H9 (cell line): ENCODE results near the gene SNX7. TPM values are rescaled to one million over a fixed set of nuclear protein-coding genes. Genes with fewer than 3 reads are reported as not detected.

Experiments
- DNase-seq: peaks from one replicate; pipeline ENCODE4 v3.0.0-alpha.2; 2017
- H2AFZ ChIP-seq: one replicate; pipeline ENCODE4 v1.6.1; 2013; ENCODE audit warnings: mild to moderate bottlenecking, low read length, control low read depth, moderate library complexity
- H2AK5ac ChIP-seq: 2 replicates; pipeline ENCODE4 v1.6.1; 2013; ENCODE audit warnings: low read length, control low read depth, mixed read lengths; ENCODE audit not compliant: insufficient read length
- H2BK120ac ChIP-seq: one replicate; pipeline ENCODE4 v1.6.1; 2013; ENCODE audit warnings: low read depth, mild to moderate bottlenecking, low read length, control low read depth, inconsistent platforms; ENCODE audit not compliant: poor library complexity, severe bottlenecking
- H2BK12ac ChIP-seq: 2 replicates; pipeline ENCODE4 v1.6.1; 2013; ENCODE audit warnings: low read length, control low read depth, mixed read lengths, low read depth; ENCODE audit not compliant: insufficient read length
- H2BK15ac ChIP-seq: 2 replicates; pipeline ENCODE4 v1.6.1; 2013; ENCODE audit warnings: low read depth, low read length, control low read depth
- H2BK20ac ChIP-seq: one replicate; pipeline ENCODE4 v1.6.1; 2013; ENCODE audit warnings: low read depth, mild to moderate bottlenecking, low read length, control low read depth, inconsistent platforms; ENCODE audit not compliant: poor library complexity, severe bottlenecking
- H2BK5ac ChIP-seq: 2 replicates; pipeline ENCODE4 v1.6.1; 2013; ENCODE audit warnings: low read length, control low read depth, mixed read lengths; ENCODE audit not compliant: insufficient read length
- H3K14ac ChIP-seq: 2 replicates; pipeline ENCODE4 v1.6.1; 2013; ENCODE audit warnings: low read length, control low read depth; ENCODE audit not compliant: insufficient read depth
- H3K18ac ChIP-seq: 2 replicates; pipeline ENCODE4 v1.6.1; 2013; ENCODE audit warnings: low read depth, mild to moderate bottlenecking, mixed read lengths, low read length, control low read depth; ENCODE audit not compliant: insufficient read length
- H3K23ac ChIP-seq: 2 replicates; pipeline ENCODE4 v1.6.1; 2013; ENCODE audit warnings: low read length, control low read depth, mixed read lengths, low read depth; ENCODE audit not compliant: insufficient read length
- H3K23me2 ChIP-seq: 2 replicates; pipeline ENCODE4 v1.6.1; 2013; ENCODE audit warnings: low read depth, mild to moderate bottlenecking, mixed read lengths, low read length, control low read depth; ENCODE audit not compliant: insufficient read length, poor library complexity, severe bottlenecking
- H3K27ac ChIP-seq: 2 replicates; pipeline ENCODE4 v1.5.1; 2013; ENCODE audit warnings: low read length, control low read depth, mixed read lengths, low read depth; ENCODE audit not compliant: insufficient read length
- H3K27me3 ChIP-seq: 2 replicates; pipeline ENCODE4 v1.6.1; 2013; ENCODE audit warnings: low read length, control low read depth, inconsistent platforms; ENCODE audit not compliant: insufficient read depth
- H3K4ac ChIP-seq: 2 replicates; pipeline ENCODE4 v1.6.1; 2013; ENCODE audit warnings: low read depth, mild to moderate bottlenecking, control low read depth, inconsistent platforms, low read length, moderate library complexity
- H3K4me1 ChIP-seq: 2 replicates; pipeline ENCODE4 v1.6.1; 2013; ENCODE audit warnings: low read length, control low read depth, inconsistent platforms; ENCODE audit not compliant: insufficient read depth
- H3K4me2 ChIP-seq: 2 replicates; pipeline ENCODE4 v1.6.1; 2013; ENCODE audit warnings: low read length, control low read depth, mixed read lengths; ENCODE audit not compliant: insufficient read length, insufficient read depth
- H3K56ac ChIP-seq: 2 replicates; pipeline ENCODE4 v1.6.1; 2013; ENCODE audit warnings: low read depth, mild to moderate bottlenecking, mixed read lengths, low read length, control low read depth; ENCODE audit not compliant: insufficient read length
- H3K79me1 ChIP-seq: 2 replicates; pipeline ENCODE4 v1.6.1; 2013; ENCODE audit warnings: low read depth, mild to moderate bottlenecking, moderate library complexity, low read length, control low read depth, inconsistent platforms; ENCODE audit not compliant: insufficient read depth, poor library complexity, severe bottlenecking
- H3K79me2 ChIP-seq: 2 replicates; pipeline ENCODE4 v1.6.1; 2013; ENCODE audit warnings: low read length, control low read depth, inconsistent platforms; ENCODE audit not compliant: insufficient read depth
- H3K9ac ChIP-seq: 2 replicates; pipeline ENCODE4 v1.6.1; 2013; ENCODE audit warnings: low read length, control low read depth, mixed read lengths; ENCODE audit not compliant: insufficient read length; ENCODE audit errors: extremely low read depth
- H3K9me3 ChIP-seq: one replicate; pipeline ENCODE4 v1.6.1; 2013; ENCODE audit warnings: low read depth, low read length, inconsistent platforms; ENCODE audit not compliant: control insufficient read depth
- H3T11ph ChIP-seq: one replicate; pipeline ENCODE4 v1.6.1; 2013; ENCODE audit warnings: mild to moderate bottlenecking, low read length, control low read depth, inconsistent platforms
- H4K20me1 ChIP-seq: one replicate; pipeline ENCODE4 v1.6.1; 2013; ENCODE audit not compliant: control insufficient read depth, insufficient read length, insufficient read depth
- H4K5ac ChIP-seq: 2 replicates; pipeline ENCODE4 v1.6.1; 2013; ENCODE audit warnings: low read depth, mild to moderate bottlenecking, mixed read lengths, low read length, control low read depth; ENCODE audit not compliant: insufficient read length
- H4K8ac ChIP-seq: replicated peaks from 2 replicates; pipeline ENCODE4 v1.6.1; 2013; ENCODE audit warnings: low read length, control low read depth, mixed read lengths, low read depth; ENCODE audit not compliant: insufficient read length
- H4K91ac ChIP-seq: 2 replicates; pipeline ENCODE4 v1.6.1; 2013; ENCODE audit warnings: low read depth, mild to moderate bottlenecking, moderate library complexity, mixed read lengths, low read length, control low read depth; ENCODE audit not compliant: insufficient read length
- H3K27ac Mint-ChIP-seq, 3 experiments: 2 replicates in 2 of 3; 3 replicates in 1 of 3; pipeline ENCODE4 v1.8.0; 2020 to 2021; ENCODE audit warnings: mixed read lengths in 3 of 3, mild to moderate bottlenecking in 1 of 3, moderate library complexity in 1 of 3
- H3K27me3 Mint-ChIP-seq: 2 replicates; pipeline ENCODE4 v1.8.0; 2021; ENCODE audit warnings: low read depth, mild to moderate bottlenecking, moderate library complexity, mixed read lengths
- H3K36me3 Mint-ChIP-seq, 3 experiments: 2 replicates in 2 of 3; 3 replicates in 1 of 3; pipeline ENCODE4 v1.8.0; 2020 to 2021; ENCODE audit warnings: low read depth in 3 of 3, mixed read lengths in 3 of 3; ENCODE audit not compliant: insufficient read depth in 1 of 3
- H3K4me1 Mint-ChIP-seq, 2 experiments: 2 replicates each; pipeline ENCODE4 v1.8.0; 2020; ENCODE audit warnings: mixed read lengths in 2 of 2
- H3K4me3 Mint-ChIP-seq, 2 experiments: 2 replicates in 1 of 2; 3 replicates in 1 of 2; pipeline ENCODE4 v1.8.0; 2020 to 2021; ENCODE audit warnings: mild to moderate bottlenecking in 2 of 2, mixed read lengths in 2 of 2, moderate library complexity in 1 of 2
- H3K9me3 Mint-ChIP-seq, 2 experiments: 2 replicates in 1 of 2; 3 replicates in 1 of 2; pipeline ENCODE4 v1.8.0; 2020; ENCODE audit warnings: mild to moderate bottlenecking in 2 of 2, mixed read lengths in 2 of 2, moderate library complexity in 1 of 2
- WGBS: extraction: QIAGEN DNeasy Blood & Tissue Kit; methylation state at CpG from one replicate; pipeline ENCODE4 v1.1.7; 2013; ENCODE audit warnings: missing lambda C conversion rate, low lambda C conversion rate, mixed read lengths; ENCODE audit not compliant: insufficient read length; ENCODE audit errors: extremely low coverage; 5-methylcytosine and 5-hydroxymethylcytosine counted together
- total RNA-seq: library from RNA; stranded (reverse); gene quantifications from 2 replicates; pipeline ENCODE4 v1.2.1, GENCODE V29; 2021
- TF ChIP-seq, protein P1 (sequence below): fragments of 200-600 bp; sonication (generic); conservative IDR thresholded peaks from 3 replicates; pipeline ENCODE4 v1.8.0; 2021; ENCODE audit warnings: antibody characterized with exemption, mild to moderate bottlenecking

SNX7 gene
- total RNA-seq, 1 experiment from 2014 or later, result 24.7 TPM

DNA sequence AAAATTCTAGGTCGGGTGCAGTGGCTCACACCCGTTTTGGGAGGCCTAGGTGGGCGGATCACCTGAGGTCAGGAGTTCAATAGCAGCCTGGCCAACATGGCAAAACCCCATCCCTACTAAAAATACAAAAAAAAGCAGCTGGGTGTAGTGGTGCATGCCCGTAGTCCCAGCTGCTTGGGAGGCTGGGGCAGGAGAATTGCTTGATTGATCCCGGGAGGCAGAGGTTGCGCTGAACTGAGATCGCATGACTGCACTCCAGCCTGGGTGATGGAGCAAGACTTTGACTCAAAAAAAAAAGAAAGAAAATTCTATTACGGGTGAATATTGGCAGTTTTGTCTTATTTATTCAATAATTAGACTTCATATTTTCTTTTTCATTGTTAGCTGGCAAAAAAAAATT, 62.1 kb downstream of the SNX7 start:
- H2AFZ ChIP-seq, result no peak overlapping the region
- H3K4me3 Mint-ChIP-seq, result no peak overlapping the region
- H3T11ph ChIP-seq, result no peak overlapping the region
- peaks cover 2 to 9% (median 8%) of the 10 kb centered on the region in 3 experiments; a peak in 4 of 7 replicates for H3K36me3 Mint-ChIP-seq
- TF ChIP-seq, protein P1, sequence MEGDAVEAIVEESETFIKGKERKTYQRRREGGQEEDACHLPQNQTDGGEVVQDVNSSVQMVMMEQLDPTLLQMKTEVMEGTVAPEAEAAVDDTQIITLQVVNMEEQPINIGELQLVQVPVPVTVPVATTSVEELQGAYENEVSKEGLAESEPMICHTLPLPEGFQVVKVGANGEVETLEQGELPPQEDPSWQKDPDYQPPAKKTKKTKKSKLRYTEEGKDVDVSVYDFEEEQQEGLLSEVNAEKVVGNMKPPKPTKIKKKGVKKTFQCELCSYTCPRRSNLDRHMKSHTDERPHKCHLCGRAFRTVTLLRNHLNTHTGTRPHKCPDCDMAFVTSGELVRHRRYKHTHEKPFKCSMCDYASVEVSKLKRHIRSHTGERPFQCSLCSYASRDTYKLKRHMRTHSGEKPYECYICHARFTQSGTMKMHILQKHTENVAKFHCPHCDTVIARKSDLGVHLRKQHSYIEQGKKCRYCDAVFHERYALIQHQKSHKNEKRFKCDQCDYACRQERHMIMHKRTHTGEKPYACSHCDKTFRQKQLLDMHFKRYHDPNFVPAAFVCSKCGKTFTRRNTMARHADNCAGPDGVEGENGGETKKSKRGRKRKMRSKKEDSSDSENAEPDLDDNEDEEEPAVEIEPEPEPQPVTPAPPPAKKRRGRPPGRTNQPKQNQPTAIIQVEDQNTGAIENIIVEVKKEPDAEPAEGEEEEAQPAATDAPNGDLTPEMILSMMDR, result no peak
- no peak overlapping the region for H2BK120ac ChIP-seq
- H2BK15ac ChIP-seq, result no peak overlapping the region
- H3K27me3 Mint-ChIP-seq, result no peaks in the 10 kb centered on the region
- H2AK5ac ChIP-seq, result no peak overlapping the region
- H3K18ac ChIP-seq, result no peak overlapping the region
- DNase-seq, result no peak
- H4K5ac ChIP-seq, result no peak overlapping the region
- H4K8ac ChIP-seq, result no peak overlapping the region
- H3K4me1 Mint-ChIP-seq, result peaks cover 6 to 11% of the 10 kb centered on the region in 2 experiments
- H3K9me3 ChIP-seq, result no peaks in the 10 kb centered on the region
- peaks cover 0 to 2% of the 10 kb centered on the region in 2 experiments; a peak in 2 of 5 replicates for H3K9me3 Mint-ChIP-seq
- H3K23ac ChIP-seq, result no peak overlapping the region
- H3K79me1 ChIP-seq, result no peaks in the 10 kb centered on the region
- WGBS, result no CpG with 5 or more reads among the region's 8 CpGs
- H3K27ac ChIP-seq, result no peak overlapping the region
- H3K14ac ChIP-seq, result no peak overlapping the region
- no peak overlapping the region for H3K4me2 ChIP-seq
- no peaks in the 10 kb centered on the region for H3K23me2 ChIP-seq
- H3K79me2 ChIP-seq, result no peaks in the 10 kb centered on the region
- no peak overlapping the region for H3K4ac ChIP-seq
- H2BK5ac ChIP-seq, result no peak overlapping the region
- no peak overlapping the region for H2BK20ac ChIP-seq
- H3K9ac ChIP-seq, result no peak overlapping the region
- H3K27me3 ChIP-seq, result no peaks in the 10 kb centered on the region
- H3K27ac Mint-ChIP-seq, result no peak overlapping the region
- H4K91ac ChIP-seq, result no peak overlapping the region
- H3K56ac ChIP-seq, result no peak overlapping the region
- H2BK12ac ChIP-seq, result no peak overlapping the region
- H3K4me1 ChIP-seq, result no peaks in the 10 kb centered on the region
- H4K20me1 ChIP-seq, result no peaks in the 10 kb centered on the region
